ENCODE data around the gene CHML.

CHML gene

DNA sequence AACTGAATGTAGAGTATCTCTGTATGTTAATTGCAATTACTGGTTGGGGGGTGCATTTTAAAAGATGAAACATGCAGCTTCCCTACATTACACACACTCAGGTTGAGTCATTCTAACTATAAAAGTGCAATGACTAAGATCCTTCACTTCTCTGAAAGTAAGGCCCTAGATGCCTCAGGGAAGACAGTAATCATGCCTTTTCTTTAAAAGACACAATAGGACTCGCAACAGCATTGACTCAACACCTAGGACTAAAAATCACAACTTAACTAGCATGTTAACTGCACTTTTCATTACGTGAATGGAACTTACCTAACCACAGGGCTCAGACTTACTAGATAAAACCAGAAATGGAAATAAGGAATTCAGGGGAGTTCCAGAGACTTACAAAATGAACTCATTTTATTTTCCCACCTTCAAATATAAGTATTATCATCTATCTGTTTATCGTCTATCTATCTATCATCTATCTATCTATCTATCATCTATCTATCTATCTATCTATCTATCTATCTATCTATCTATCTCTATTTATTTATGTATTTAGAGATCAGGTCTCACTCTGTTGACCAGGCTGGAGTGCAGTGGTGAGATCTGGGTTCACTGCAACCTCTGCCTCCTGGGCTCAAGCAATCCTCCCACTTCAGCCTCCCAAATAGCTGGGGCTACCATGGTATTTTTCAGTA is 47.8 kb downstream of the CHML start:
- DNase-seq (ENCODE audit: low read depth), result peak; percentile 99
- no peak overlapping the region for H3K4me3 ChIP-seq (ENCODE audit: low read length)
- TF ChIP-seq CTCF (IDR thresholded peaks at IDR 0.05; ENCODE audit: insufficient read depth, low read depth, low read length, missing control alignments), result no peak

GRCh38 chr1:241591736-241592135 is 48.4 kb downstream of the CHML start:
- no peak for DNase-seq (ENCODE audit: low read depth)
- H3K4me3 ChIP-seq (ENCODE audit: low read length), result no peak overlapping the region
- TF ChIP-seq CTCF (IDR thresholded peaks at IDR 0.05; ENCODE audit: insufficient read depth, low read depth, low read length, missing control alignments), result no peak

GRCh38 chr1:241591317-241591716 is 48.9 kb downstream of the CHML start:
- DNase-seq (ENCODE audit: low read depth), result peak; percentile 96
- no peak for TF ChIP-seq CTCF (IDR thresholded peaks at IDR 0.05; ENCODE audit: insufficient read depth, low read depth, low read length, missing control alignments)
- H3K4me3 ChIP-seq (ENCODE audit: low read length), result no peak overlapping the region

DNA sequence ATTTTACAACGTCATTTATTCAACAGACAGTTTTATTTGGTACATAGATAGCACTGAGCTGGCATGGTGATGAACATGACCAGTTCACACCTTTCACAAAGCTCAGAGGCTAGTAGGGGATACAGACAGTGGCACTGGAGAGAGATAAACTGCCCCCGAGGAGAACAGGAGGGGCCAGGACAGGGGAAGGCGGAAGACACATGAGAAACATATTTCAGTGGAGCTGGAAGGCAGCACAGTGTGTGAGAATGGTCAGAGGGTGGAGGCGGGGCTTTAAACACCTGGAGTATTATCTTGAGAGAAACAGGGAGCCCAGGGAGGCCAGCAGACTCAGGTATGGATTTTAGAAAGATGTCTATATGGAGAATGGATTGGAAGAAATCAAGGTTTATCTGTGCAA is 49.5 kb downstream of the CHML start:
- TF ChIP-seq CTCF (IDR thresholded peaks at IDR 0.05; ENCODE audit: insufficient read depth, low read depth, low read length, missing control alignments), result no peak

More for the DNA sequence above, 49.5 kb downstream of the CHML start:
- no peak overlapping the region for H3K4me3 ChIP-seq (ENCODE audit: low read length)
- no peak for DNase-seq (ENCODE audit: low read depth)

Measured in epithelial cell of esophagus (primary cell).